TTC549 (cell line): ENCODE results near the gene TMEM242.

ENCODE experiments used
- FAIRE-seq: peaks from 2 replicates; lab custom pipeline; 2012; peaks lifted over from hg19 to GRCh38; lab: Jason Lieb, UNC

Gene TMEM242

GRCh38 chr6:157288575-157288974, 34.7 kb downstream of the TMEM242 start:
- FAIRE-seq, result no peak

- no peak for FAIRE-seq
These were observed 35.4 kb downstream of the TMEM242 start for GRCh38 chr6:157287923-157288322.

GRCh38 chr6:157287247-157287850, 36.0 kb downstream of the TMEM242 start:
- no peak for FAIRE-seq

GRCh38 chr6:157285422-157285779, 37.9 kb downstream of the TMEM242 start:
- no peak for FAIRE-seq

GRCh38 chr6:157284738-157285421, 38.4 kb downstream of the TMEM242 start:
- FAIRE-seq, result no peak

- FAIRE-seq, result no peak
These were observed 39.2 kb downstream of the TMEM242 start for GRCh38 chr6:157283900-157284737.

GRCh38 chr6:157283330-157283898, 39.9 kb downstream of the TMEM242 start:
- no peak for FAIRE-seq

- FAIRE-seq, result no peak
These were observed 41.0 kb downstream of the TMEM242 start for GRCh38 chr6:157282284-157282683.

- no peak for FAIRE-seq
These were observed 41.7 kb downstream of the TMEM242 start for GRCh38 chr6:157281570-157281969.

GRCh38 chr6:157280947-157281346, 42.4 kb downstream of the TMEM242 start:
- FAIRE-seq, result no peak

- no peak for FAIRE-seq
These were observed 43.2 kb downstream of the TMEM242 start for GRCh38 chr6:157280157-157280556.

- no peak for FAIRE-seq
These were observed 45.1 kb downstream of the TMEM242 start for GRCh38 chr6:157278171-157278570.

GRCh38 chr6:157276731-157277130, 46.6 kb downstream of the TMEM242 start:
- no peak for FAIRE-seq

- FAIRE-seq, result no peak
These were observed 47.2 kb downstream of the TMEM242 start for GRCh38 chr6:157276134-157276532.

- no peak for FAIRE-seq
These were observed 48.7 kb downstream of the TMEM242 start for GRCh38 chr6:157274471-157275226.

GRCh38 chr6:157273756-157274470, 49.4 kb downstream of the TMEM242 start:
- FAIRE-seq, result no peak

GRCh38 chr6:157272866-157273755, 50.2 kb downstream of the TMEM242 start:
- FAIRE-seq, result no peak

GRCh38 chr6:157272372-157272771, 50.9 kb downstream of the TMEM242 start:
- FAIRE-seq, result no peak

GRCh38 chr6:157271911-157272310, 51.4 kb downstream of the TMEM242 start:
- FAIRE-seq, result no peak

GRCh38 chr6:157271441-157271840, 51.9 kb downstream of the TMEM242 start:
- FAIRE-seq, result no peak

GRCh38 chr6:157270916-157271315, 52.4 kb downstream of the TMEM242 start:
- no peak for FAIRE-seq
